HCT116 (cell line): Measurements from ENCODE around the gene OGFOD2. TPM values are rescaled to one million over a fixed set of nuclear protein-coding genes. Genes with fewer than 3 reads are reported as not detected.

Experiments used
- ATAC-seq: fragments of 200-7000 bp; cut with Tn5 transposase; 2 replicates; pipeline ENCODE4 v1.9.1; 2020; ENCODE audit warnings: mild to moderate bottlenecking, moderate library complexity
- BruUV-seq: library from RNA; stranded (reverse); fragments of 400-500 nt; replicated peaks from 2 replicates; lab custom pipeline; 2021; lab: Mats Ljungman, UMichigan
- CTCF ChIA-PET: fragments of 300-600 bp; sonication (Branson Sonifier 250); formaldehyde crosslinking; loops from one replicate; lab custom pipeline; 2021; ENCODE audit warnings: antibody characterized with exemption; lab: Charles Lee
- POLR2A ChIA-PET: fragments of 300-600, 350-600 bp; sonication (Branson Sonifier 250); formaldehyde crosslinking; loops from one replicate; lab custom pipeline; 2021; ENCODE audit warnings: antibody characterized with exemption; lab: Charles Lee
- RAD21 ChIA-PET, 2 experiments: fragments of 300-600 bp; sonication (Branson Sonifier 250); formaldehyde crosslinking; loops; one replicate each; lab custom pipeline; 2023; ENCODE audit warnings: low total read pairs in 2 of 2; ENCODE audit not compliant: uncharacterized antibody in 2 of 2, unreplicated experiment in 2 of 2, low non-redundant PET in 1 of 2; lab: Charles Lee
- DNase-seq: peaks from one replicate; pipeline ENCODE4 v3.0.0-alpha.2; 2010; ENCODE audit warnings: low read depth, low spot score
- H2AFZ ChIP-seq: fragments of 200-600 bp; shearing (Covaris generic), sonication (generic); 2 replicates; pipeline ENCODE4 v1.6.1; 2017; ENCODE audit warnings: low read depth, mixed run types, mixed read lengths, antibody characterized with exemption, low read length; ENCODE audit not compliant: poor library complexity, severe bottlenecking
- H3K27ac ChIP-seq: 2 replicates; pipeline ENCODE4 v1.5.1; 2012; ENCODE audit warnings: low read depth, low read length
- H3K27me3 ChIP-seq: fragments of 200-600 bp; sonication (generic); 2 replicates; pipeline ENCODE4 v1.6.1; 2016; ENCODE audit warnings: mixed run types, low read length, mixed read lengths; ENCODE audit not compliant: insufficient read depth
- H3K36me3 ChIP-seq, 2 experiments: fragments of 200-500 bp in 1 of 2; fragments of 200-600 bp in 1 of 2; sonication (Bioruptor generic) in 1 of 2; sonication (generic) in 1 of 2; 2 replicates each; pipeline versions ENCODE4 v1.5.1 to v1.6.1; 2014 to 2016; ENCODE audit warnings: low read length in 2 of 2, inconsistent platforms in 1 of 2, mixed read lengths in 1 of 2, mixed run types in 1 of 2; ENCODE audit not compliant: insufficient read depth in 2 of 2, control insufficient read depth in 1 of 2
- H3K4me1 ChIP-seq, 2 experiments: fragments of 200-600 bp in 1 of 2; sonication (generic) in 1 of 2; 2 replicates each; pipeline versions ENCODE4 v1.5.1 to v1.6.1; 2012 to 2017; ENCODE audit warnings: low read length in 2 of 2, inconsistent platforms in 1 of 2, mild to moderate bottlenecking in 1 of 2, mixed read lengths in 1 of 2, mixed run types in 1 of 2, moderate library complexity in 1 of 2; ENCODE audit not compliant: insufficient read depth in 2 of 2, control insufficient read depth in 1 of 2
- H3K4me2 ChIP-seq: fragments of 200-600 bp; sonication (generic); 2 replicates; pipeline ENCODE4 v1.6.1; 2017; ENCODE audit warnings: mixed run types, low read length, mixed read lengths
- H3K4me3 ChIP-seq, 2 experiments: fragments of 200-600 bp in 1 of 2; sonication (generic) in 1 of 2; replicated peaks in 1 of 2; 2 replicates each; pipeline ENCODE4 v1.5.1; 2011 to 2016; ENCODE audit warnings: low read length in 2 of 2, control low read depth in 1 of 2, low read depth in 1 of 2, mild to moderate bottlenecking in 1 of 2, mixed read lengths in 1 of 2, mixed run types in 1 of 2
- H3K79me2 ChIP-seq: fragments of 200-600 bp; sonication (generic); 2 replicates; pipeline ENCODE4 v1.6.1; 2017; ENCODE audit warnings: mild to moderate bottlenecking, mixed run types, low read length, moderate library complexity, mixed read lengths; ENCODE audit not compliant: insufficient read depth
- H3K9ac ChIP-seq: fragments of 200-600 bp; sonication (generic); 2 replicates; pipeline ENCODE4 v1.6.1; 2016; ENCODE audit warnings: low read length, mixed read lengths
- H3K9me2 ChIP-seq: fragments of 200-600 bp; sonication (generic), shearing (Covaris generic); 2 replicates; pipeline ENCODE4 v1.6.1; 2017; ENCODE audit warnings: mixed run types, mild to moderate bottlenecking, moderate library complexity; ENCODE audit not compliant: insufficient read depth
- H3K9me3 ChIP-seq, 2 experiments: fragments of 200-500 bp in 1 of 2; fragments of 200-600 bp in 1 of 2; sonication (Bioruptor generic) in 1 of 2; sonication (generic) in 1 of 2; 2 replicates each; pipeline ENCODE4 v1.6.1; 2014 to 2017; ENCODE audit warnings: low read length in 2 of 2, mixed read lengths in 2 of 2, inconsistent platforms in 1 of 2, low read depth in 1 of 2, mild to moderate bottlenecking in 1 of 2, mixed run types in 1 of 2, moderate library complexity in 1 of 2; ENCODE audit not compliant: control insufficient read depth in 1 of 2, insufficient read depth in 1 of 2
- H4K20me1 ChIP-seq: fragments of 200-600 bp; sonication (generic), shearing (Covaris generic); 2 replicates; pipeline ENCODE4 v1.6.1; 2017; ENCODE audit warnings: mixed run types, mild to moderate bottlenecking, moderate library complexity; ENCODE audit not compliant: insufficient read depth
- CBX3 ChIP-seq: IDR thresholded peaks from 2 replicates; pipeline ENCODE4 v1.6.1; 2012; ENCODE audit warnings: low read depth
- CEBPB ChIP-seq: IDR thresholded peaks from 2 replicates; pipeline ENCODE4 v1.6.1; 2012; ENCODE audit warnings: low read depth
- CTCF ChIP-seq, 3 experiments: fragments of 200-600 bp in 1 of 3; sonication (generic) in 1 of 3; IDR thresholded peaks in 2 of 3; conservative IDR thresholded peaks in 1 of 3; 2 replicates each; pipeline ENCODE4 v1.5.1; 2012 to 2017; ENCODE audit warnings: low read depth in 2 of 3, low read length in 2 of 3, antibody characterized with exemption in 1 of 3, borderline replicate concordance in 1 of 3, control low read depth in 1 of 3, mild to moderate bottlenecking in 1 of 3, mixed read lengths in 1 of 3, mixed run types in 1 of 3, moderate library complexity in 1 of 3; ENCODE audit not compliant: insufficient read depth in 1 of 3
- ELF1 ChIP-seq: IDR thresholded peaks from 2 replicates; pipeline ENCODE4 v1.6.1; 2012; ENCODE audit warnings: low read depth, borderline replicate concordance
- FOSL1 ChIP-seq: IDR thresholded peaks from 2 replicates; pipeline ENCODE4 v1.6.1; 2012; ENCODE audit warnings: low read depth
- JUND ChIP-seq: IDR thresholded peaks from 2 replicates; pipeline ENCODE4 v1.6.1; 2012
- MAX ChIP-seq: IDR thresholded peaks from 2 replicates; pipeline ENCODE4 v1.6.1; 2012
- POLR2A ChIP-seq: IDR thresholded peaks from 2 replicates; pipeline ENCODE4 v1.7.0; 2011; ENCODE audit warnings: borderline replicate concordance; ENCODE audit not compliant: insufficient read depth, insufficient read length; ENCODE audit errors: extremely low read depth
- POLR2AphosphoS5 ChIP-seq: IDR thresholded peaks from 2 replicates; pipeline ENCODE4 v1.6.1; 2011; ENCODE audit warnings: mild to moderate bottlenecking, low read depth, low read length, moderate library complexity
- RAD21 ChIP-seq: IDR thresholded peaks from 2 replicates; pipeline ENCODE4 v1.6.1; 2012; ENCODE audit warnings: low read depth, mild to moderate bottlenecking
- REST ChIP-seq: IDR thresholded peaks from 2 replicates; pipeline ENCODE4 v1.6.1; 2012; ENCODE audit warnings: low read depth
- SIN3A ChIP-seq: IDR thresholded peaks from 2 replicates; pipeline ENCODE4 v1.6.1; 2012; ENCODE audit warnings: low read depth
- SP1 ChIP-seq: IDR thresholded peaks from 2 replicates; pipeline ENCODE4 v1.6.1; 2012; ENCODE audit warnings: low read depth
- SRF ChIP-seq: IDR thresholded peaks from 2 replicates; pipeline ENCODE4 v1.6.1; 2012; ENCODE audit warnings: low read depth
- TCF7L2 ChIP-seq: IDR thresholded peaks from 2 replicates; pipeline ENCODE4 v1.7.0; 2011; ENCODE audit warnings: borderline replicate concordance, inconsistent platforms; ENCODE audit not compliant: insufficient read depth, insufficient read length; ENCODE audit errors: extremely low read depth
- YY1 ChIP-seq: IDR thresholded peaks from 2 replicates; pipeline ENCODE4 v1.6.1; 2011; ENCODE audit warnings: low read length, low read depth, moderate library complexity, mild to moderate bottlenecking; ENCODE audit not compliant: insufficient replicate concordance; ENCODE audit errors: extremely low read depth
- ZNF274 ChIP-seq: fragments of 200-500 bp; sonication (Bioruptor generic); IDR thresholded peaks from 2 replicates; pipeline ENCODE4 v1.6.1; 2014; ENCODE audit warnings: mild to moderate bottlenecking, low read depth, low read length, inconsistent platforms
- intact Hi-C: fragments of 100-400 bp; cut with micrococcal nuclease; formaldehyde crosslinking; loops from 2 replicates; pipeline ENCODE4 v1.10.0; 2022
- total RNA-seq: library from RNA; stranded (reverse); gene quantifications from one replicate; pipeline ENCODE4 v1.2.1, GENCODE V29; 2021; ENCODE audit not compliant: unreplicated experiment

OGFOD2 gene
- total RNA-seq, 1 experiment from 2014 or later = 29.5 TPM

- Histone ChIP-seq H3K79me2 (no peaks in the 10 kb centered on the region), H3K4me3 (no peak overlapping the region), H2AFZ (no peak overlapping the region), H3K4me1 (no peaks in the 10 kb centered on the region), H3K36me3 (no peaks in the 10 kb centered on the region), H3K9me2 (no peaks in the 10 kb centered on the region), H3K27ac (no peak overlapping the region), H3K4me2 (no peak overlapping the region), H4K20me1 (no peaks in the 10 kb centered on the region), H3K9ac (no peak overlapping the region), H3K27me3 (no peaks in the 10 kb centered on the region), H3K9me3 (no peaks in the 10 kb centered on the region)
- TF ChIP-seq YY1 = no peak
- TF ChIP-seq ELF1 = no peak
- TF ChIP-seq RAD21 = no peak
- TF ChIP-seq JUND = no peak
- no peak for TF ChIP-seq MAX
- no peak for TF ChIP-seq ZNF274
- TF ChIP-seq FOSL1 = no peak
- no peak for TF ChIP-seq POLR2AphosphoS5
- TF ChIP-seq SIN3A = no peak
- no peak for TF ChIP-seq CEBPB
- no peak for TF ChIP-seq REST
- TF ChIP-seq POLR2A = no peak
- no peak for TF ChIP-seq SP1
- no peak for TF ChIP-seq CTCF (IDR thresholded peaks at IDR 0.05 in 2 of 3, conservative IDR thresholded peaks at IDR 0.05 in 1 of 3; ENCODE audit: borderline replicate concordance in 1 of 3, insufficient read depth in 1 of 3, low read depth in 2 of 3, low read length in 2 of 3)
- no peak for TF ChIP-seq SRF
- TF ChIP-seq TCF7L2 = no peak
- no peak for TF ChIP-seq CBX3
- ATAC-seq = no peak
- ChIA-PET RAD21 (no interaction called here), POLR2A (no interaction called here), CTCF (no interaction called here)
- no peak for DNase-seq
- BruUV-seq = no TSS peak
- intact Hi-C loops = no loop called here
These were observed 21.2 kb downstream of the OGFOD2 start for GRCh38 chr12:122996188-122996601.
